Liver (tissue), 9 donors: Measurements from ENCODE around the gene ZXDC. TPM values are rescaled to one million over a fixed set of nuclear protein-coding genes. Genes with fewer than 3 reads are reported as not detected.
A peak's percentile ranks its signal among the peaks of the same experiment; 100 is the strongest.

Experiments
- DNase-seq: peaks from one replicate; pipeline ENCODE4 v3.0.0-alpha.2; 2017; ENCODE audit warnings: low spot score
- H3K27ac ChIP-seq, 2 donors: one replicate each; pipeline ENCODE4 v1.7.0; 2013; ENCODE audit warnings: inconsistent platforms in 2 of 2, low read length in 2 of 2, control low read depth in 1 of 2, low read depth in 1 of 2, mild to moderate bottlenecking in 1 of 2
- H3K27me3 ChIP-seq, 4 donors: one replicate each; pipeline versions ENCODE4 v1.6.1 to v1.7.0; 2013; ENCODE audit warnings: low read length in 3 of 4, inconsistent platforms in 1 of 4, mild to moderate bottlenecking in 1 of 4, moderate library complexity in 1 of 4; ENCODE audit not compliant: control insufficient read depth in 4 of 4, insufficient read depth in 4 of 4
- H3K36me3 ChIP-seq, 4 donors: one replicate each; pipeline versions ENCODE4 v1.6.1 to v1.7.0; 2013; ENCODE audit warnings: low read length in 3 of 4, mild to moderate bottlenecking in 3 of 4, low read depth in 1 of 4, moderate library complexity in 1 of 4; ENCODE audit not compliant: control insufficient read depth in 4 of 4, insufficient read depth in 3 of 4
- H3K4me1 ChIP-seq, 4 donors: one replicate each; pipeline versions ENCODE4 v1.6.1 to v1.7.0; 2013; ENCODE audit warnings: low read length in 3 of 4, mild to moderate bottlenecking in 3 of 4, moderate library complexity in 1 of 4; ENCODE audit not compliant: control insufficient read depth in 4 of 4, insufficient read depth in 4 of 4
- H3K4me3 ChIP-seq, 3 donors: one replicate each; pipeline versions ENCODE4 v1.6.1 to v1.7.0; 2013; ENCODE audit warnings: low read length in 3 of 3, control low read depth in 1 of 3, low read depth in 1 of 3, mild to moderate bottlenecking in 1 of 3
- H3K9ac ChIP-seq, 2 donors: one replicate each; pipeline ENCODE4 v1.7.0; 2013; ENCODE audit warnings: low read length in 2 of 2, mild to moderate bottlenecking in 2 of 2, moderate library complexity in 2 of 2, control low read depth in 1 of 2, low read depth in 1 of 2
- H3K9me3 ChIP-seq, 4 donors: one replicate each; pipeline versions ENCODE4 v1.6.1 to v1.7.0; 2013; ENCODE audit warnings: low read length in 3 of 4; ENCODE audit not compliant: control insufficient read depth in 4 of 4
- ATF3 ChIP-seq: IDR thresholded peaks from 2 replicates; pipeline ENCODE4 v1.6.1; 2016; ENCODE audit warnings: antibody characterized with exemption
- CTCF ChIP-seq: fragments of 150-350 bp; IDR thresholded peaks from 2 replicates; pipeline ENCODE4 v1.5.1; 2017; ENCODE audit warnings: improper control_type of control experiment, low read depth, low read length; ENCODE audit not compliant: missing input control
- EGR1 ChIP-seq, 2 donors: IDR thresholded peaks; 2 replicates each; pipeline ENCODE4 v1.6.1; 2016 to 2018; ENCODE audit warnings: antibody characterized with exemption in 2 of 2, low read depth in 2 of 2
- FOXA1 ChIP-seq: IDR thresholded peaks from 2 replicates; pipeline ENCODE4 v1.6.1; 2016; ENCODE audit warnings: antibody characterized with exemption
- GABPA ChIP-seq, 2 donors: IDR thresholded peaks in 1 of 2; conservative IDR thresholded peaks in 1 of 2; 2 replicates each; pipeline ENCODE4 v1.6.1; 2016; ENCODE audit warnings: antibody characterized with exemption in 2 of 2, mild to moderate bottlenecking in 1 of 2, moderate library complexity in 1 of 2
- HNF4A ChIP-seq, 2 donors: conservative IDR thresholded peaks; 2 replicates each; pipeline ENCODE4 v1.6.1; 2016; ENCODE audit warnings: antibody characterized with exemption in 2 of 2, mild to moderate bottlenecking in 2 of 2
- HNF4G ChIP-seq: IDR thresholded peaks from 2 replicates; pipeline ENCODE4 v1.6.1; 2016; ENCODE audit warnings: antibody characterized with exemption
- JUND ChIP-seq, 2 donors: IDR thresholded peaks; 2 replicates each; pipeline ENCODE4 v1.6.1; 2016; ENCODE audit warnings: antibody characterized with exemption in 2 of 2
- RAD21 ChIP-seq, 2 donors: IDR thresholded peaks; 2 replicates each; pipeline ENCODE4 v1.6.1; 2016; ENCODE audit warnings: antibody characterized with exemption in 2 of 2, mild to moderate bottlenecking in 2 of 2
- REST ChIP-seq: IDR thresholded peaks from 2 replicates; pipeline ENCODE4 v1.6.1; 2016; ENCODE audit warnings: antibody characterized with exemption, mild to moderate bottlenecking
- SP1 ChIP-seq: IDR thresholded peaks from 2 replicates; pipeline ENCODE4 v1.6.1; 2018; ENCODE audit warnings: antibody characterized with exemption, mild to moderate bottlenecking
- TAF1 ChIP-seq: conservative IDR thresholded peaks from 2 replicates; pipeline ENCODE4 v1.6.1; 2016; ENCODE audit warnings: antibody characterized with exemption, mild to moderate bottlenecking
- YY1 ChIP-seq: IDR thresholded peaks from 2 replicates; pipeline ENCODE4 v1.6.1; 2016; ENCODE audit warnings: antibody characterized with exemption, mild to moderate bottlenecking
- ZBTB33 ChIP-seq: IDR thresholded peaks from 2 replicates; pipeline ENCODE4 v1.6.1; 2016; ENCODE audit warnings: antibody characterized with exemption
- WGBS: extraction: QIAGEN DNeasy Blood & Tissue Kit; methylation state at CpG from one replicate; pipeline ENCODE4 v1.1.7; 2013; 5-methylcytosine and 5-hydroxymethylcytosine counted together
- polyA plus RNA-seq, 2 donors: library from polyadenylated mRNA; stranded (reverse) in 1 of 2; unstranded in 1 of 2; fragments of 200-250 nt in 1 of 2; fragments of >200 nt in 1 of 2; fragmentation: Nextera tagmentation in 1 of 2; extraction: Ambion mirVana in 1 of 2; gene quantifications; one replicate each; pipeline versions ENCODE4 v1.2.1 to v1.2.3, GENCODE V29; 2013 to 2015
- total RNA-seq, 2 donors: library from RNA; depleted of rRNA; stranded (reverse); fragments of >200 nt; gene quantifications; one replicate each; pipeline ENCODE4 v1.2.3, GENCODE V29; 2014
- TF ChIP-seq, protein P1 (sequence below): IDR thresholded peaks from 2 replicates; pipeline ENCODE4 v1.6.1; 2016; ENCODE audit warnings: antibody characterized with exemption
- donor health status: healthy.
- donor health status: healthy.
- donor health status: healthy.
- donor health status: healthy.
- donor health status: healthy.

ZXDC gene
- total and polyA plus RNA-seq, 4 donors = 7.0 to 42.3 (median 13.9) TPM

- peaks cover 1 to 20% (median 11%) of the 10 kb centered on the region in 4 donors for H3K36me3 ChIP-seq
- no peak for TF ChIP-seq GABPA (IDR thresholded peaks at IDR 0.05 in 1 of 2, conservative IDR thresholded peaks at IDR 0.05 in 1 of 2)
- TF ChIP-seq FOXA1 = no peak
- TF ChIP-seq YY1 = no peak
- TF ChIP-seq CTCF = no peak
- TF ChIP-seq EGR1 (IDR thresholded peaks at IDR 0.05; ENCODE audit: low read depth in 2 of 2) = no peak
- no peak for TF ChIP-seq HNF4G
- no peak for TF ChIP-seq ATF3
- TF ChIP-seq RAD21 (IDR thresholded peaks at IDR 0.05) = no peak
- TF ChIP-seq, protein P1, sequence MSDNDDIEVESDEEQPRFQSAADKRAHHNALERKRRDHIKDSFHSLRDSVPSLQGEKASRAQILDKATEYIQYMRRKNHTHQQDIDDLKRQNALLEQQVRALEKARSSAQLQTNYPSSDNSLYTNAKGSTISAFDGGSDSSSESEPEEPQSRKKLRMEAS = no peak
- no peak for TF ChIP-seq ZBTB33
- WGBS = 96% methylated on average over 4 of the region's 4 CpGs
- H3K9ac ChIP-seq = no peak overlapping the region
- H3K4me3 ChIP-seq = no peak overlapping the region
- peaks cover 0 to 2% (median 0%) of the 10 kb centered on the region in 4 donors for H3K9me3 ChIP-seq
- H3K27ac ChIP-seq = no peak overlapping the region
- H3K4me1 ChIP-seq = peaks cover 3 to 16% (median 6%) of the 10 kb centered on the region in 4 donors
- no peaks in the 10 kb centered on the region for H3K27me3 ChIP-seq
- DNase-seq = no peak
Measured at GRCh38 chr3:126432361-126433104, 43.2 kb downstream of the ZXDC start.

DNA sequence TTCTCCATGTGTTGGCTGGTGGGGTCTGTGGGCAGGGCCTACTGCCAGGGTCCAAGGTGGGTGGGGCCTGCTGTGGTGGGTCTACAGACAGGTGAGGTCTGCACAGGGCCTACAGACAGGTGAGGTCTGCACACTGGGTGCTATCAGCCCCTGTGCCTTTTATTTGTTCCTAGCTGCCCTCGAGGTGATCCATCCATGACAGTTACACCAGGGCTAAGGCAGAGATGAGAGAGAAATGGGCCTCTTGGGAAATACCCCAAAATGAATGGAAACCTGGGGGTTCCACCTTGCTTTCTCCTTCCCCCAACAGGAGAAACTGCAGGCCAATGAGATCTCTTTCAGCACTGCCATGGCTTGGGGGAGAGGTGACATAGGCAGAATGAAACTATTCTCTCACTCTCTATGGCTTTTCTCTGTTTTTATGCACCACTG, 44.6 kb downstream of the ZXDC start:
- no peak for TF ChIP-seq JUND (IDR thresholded peaks at IDR 0.05)
- TF ChIP-seq ATF3 = no peak
- TF ChIP-seq, protein P1 = no peak
- no peak for TF ChIP-seq ZBTB33
- no peak for TF ChIP-seq SP1
- TF ChIP-seq TAF1 = no peak
- no peak for TF ChIP-seq REST
- no peak for TF ChIP-seq HNF4A (conservative IDR thresholded peaks at IDR 0.05)
- TF ChIP-seq EGR1 (IDR thresholded peaks at IDR 0.05; ENCODE audit: low read depth in 2 of 2) = no peak
- TF ChIP-seq RAD21 (IDR thresholded peaks at IDR 0.05) = no peak
- H3K4me1 ChIP-seq = peaks cover 3 to 16% (median 6%) of the 10 kb centered on the region in 4 donors
- H3K9me3 ChIP-seq = peaks cover 0 to 2% (median under 1%) of the 10 kb centered on the region in 4 donors
- no peak overlapping the region for H3K4me3 ChIP-seq
- H3K27me3 ChIP-seq = no peaks in the 10 kb centered on the region
- no peak overlapping the region for H3K9ac ChIP-seq
- WGBS = 88% methylated on average over 1 of the region's 1 CpG
- H3K36me3 ChIP-seq = peaks cover 0 to 7% (median 0%) of the 10 kb centered on the region in 4 donors
- peak; percentile 31 for DNase-seq
- H3K27ac ChIP-seq = no peak overlapping the region
